Stimulated activated effector memory CD8-positive, alpha-beta T cell treated with anti-CD3 and anti-CD28 coated beads, Interleukin-12 subunit alpha, Interleukin-12 subunit beta, amount 100 ng/mL, for 72 hours (primary cell): ENCODE results near the gene CKM.

Source experiments
- ATAC-seq: fragments of 150-1000 bp; cut with Tn5 transposase; 2 replicates; pipeline ENCODE4 v1.10.0; 2021
- DNase-seq, 2 donors: peaks; one replicate each; pipeline ENCODE4 v3.0.0; 2021 to 2022; ENCODE audit warnings: low spot score in 2 of 2
- H3K27ac Mint-ChIP-seq: one replicate; pipeline ENCODE4 v1.8.0; 2022; ENCODE audit warnings: mild to moderate bottlenecking, mixed read lengths
- H3K36me3 Mint-ChIP-seq: one replicate; pipeline ENCODE4 v1.8.0; 2022; ENCODE audit warnings: mild to moderate bottlenecking, mixed read lengths
- H3K4me1 Mint-ChIP-seq: one replicate; pipeline ENCODE4 v1.8.0; 2022; ENCODE audit warnings: mixed read lengths
- H3K4me3 Mint-ChIP-seq: one replicate; pipeline ENCODE4 v1.8.0; 2022; ENCODE audit warnings: mild to moderate bottlenecking, mixed read lengths
- H3K9me3 Mint-ChIP-seq: one replicate; pipeline ENCODE4 v1.8.0; 2022; ENCODE audit warnings: mixed read lengths

CKM gene

GRCh38 chr19:45352914-45353796 lies 30.5 kb upstream of the CKM start:
- no peak for DNase-seq
- H3K4me1 Mint-ChIP-seq = peaks cover under 1% of the 10 kb centered on the region
- no peaks in the 10 kb centered on the region for H3K9me3 Mint-ChIP-seq
- no peak overlapping the region for H3K4me3 Mint-ChIP-seq
- no peak overlapping the region for H3K27ac Mint-ChIP-seq
- ATAC-seq = no peak
- peaks cover 20% of the 10 kb centered on the region for H3K36me3 Mint-ChIP-seq

- Mint-ChIP-seq H3K9me3 (no peaks in the 10 kb centered on the region), H3K4me1 (peaks cover 4% of the 10 kb centered on the region), H3K27ac (no peak overlapping the region), H3K4me3 (no peak overlapping the region), H3K36me3 (peaks cover 13% of the 10 kb centered on the region)
- ATAC-seq = no peak
- DNase-seq = no peak
Observed at GRCh38 chr19:45352471-45352870, 29.8 kb upstream of the CKM start.

- H3K27ac Mint-ChIP-seq = no peak overlapping the region
- peaks cover 12% of the 10 kb centered on the region for H3K36me3 Mint-ChIP-seq
- ATAC-seq (no peak), DNase-seq (no peak)
- H3K4me1 Mint-ChIP-seq = peaks cover 4% of the 10 kb centered on the region
- no peaks in the 10 kb centered on the region for H3K9me3 Mint-ChIP-seq
- no peak overlapping the region for H3K4me3 Mint-ChIP-seq
Observed at GRCh38 chr19:45352062-45352461, 29.4 kb upstream of the CKM start.

DNA sequence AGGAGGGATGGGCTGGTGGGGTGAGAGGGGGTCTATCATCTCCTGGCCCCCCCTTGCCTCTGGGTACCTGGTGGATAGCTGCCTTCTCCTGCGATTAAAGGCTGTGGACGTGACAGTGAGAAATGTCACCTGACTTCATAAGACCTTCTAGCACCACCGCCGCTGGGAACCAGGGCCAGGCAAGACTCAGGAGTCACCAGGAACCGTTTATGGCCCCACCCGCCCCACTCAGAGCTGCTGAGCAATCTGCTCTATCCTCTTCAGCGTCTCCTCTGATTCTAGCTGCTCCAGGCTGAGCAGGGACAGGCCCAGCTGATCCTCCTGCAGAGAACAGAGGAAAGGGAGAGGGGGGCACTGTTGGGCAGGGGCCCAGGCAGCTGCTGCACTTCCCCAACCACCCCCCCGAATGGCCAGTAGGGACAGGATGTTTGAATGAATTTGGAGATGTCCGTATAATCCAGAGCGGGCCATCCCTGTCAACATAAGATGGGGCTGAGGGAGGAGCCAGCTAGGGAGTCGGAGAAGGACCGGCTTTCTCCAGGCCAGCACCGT lies 28.8 kb upstream of the CKM start:
- H3K27ac Mint-ChIP-seq = no peak overlapping the region
- no peak for ATAC-seq
- H3K4me1 Mint-ChIP-seq = peaks cover 4% of the 10 kb centered on the region
- DNase-seq = no peak
- no peaks in the 10 kb centered on the region for H3K9me3 Mint-ChIP-seq
- H3K4me3 Mint-ChIP-seq = no peak overlapping the region
- peaks cover 12% of the 10 kb centered on the region for H3K36me3 Mint-ChIP-seq

GRCh38 chr19:45350477-45351058 lies 27.9 kb upstream of the CKM start:
- Mint-ChIP-seq H3K4me3 (no peak overlapping the region), H3K27ac (no peak overlapping the region), H3K4me1 (peaks cover 4% of the 10 kb centered on the region), H3K9me3 (no peaks in the 10 kb centered on the region), H3K36me3 (peaks cover 6% of the 10 kb centered on the region)
- ATAC-seq = no peak
- no peak for DNase-seq

DNA sequence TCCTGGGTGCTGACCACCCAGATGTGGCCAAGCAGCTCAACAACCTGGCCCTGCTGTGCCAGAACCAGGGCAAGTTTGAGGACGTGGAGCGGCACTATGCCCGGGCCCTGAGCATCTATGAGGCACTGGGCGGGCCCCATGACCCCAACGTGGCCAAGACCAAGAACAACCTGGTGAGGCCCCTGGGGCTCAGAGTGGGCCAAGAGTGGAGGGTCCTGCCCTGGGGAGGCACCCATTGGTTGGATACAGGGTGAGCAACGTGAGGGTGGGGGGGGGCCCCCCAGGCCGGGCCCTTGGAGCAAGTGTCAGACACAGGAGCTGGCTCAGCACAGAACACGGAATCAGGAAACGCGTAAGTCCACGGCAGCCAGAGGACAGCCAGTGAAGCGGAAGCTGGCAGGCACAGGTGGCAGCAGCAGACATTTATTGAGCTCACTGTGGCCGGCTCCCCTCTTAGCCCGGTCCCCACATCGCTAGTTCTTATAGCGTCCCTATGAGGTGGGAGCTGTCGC lies 26.8 kb upstream of the CKM start:
- DNase-seq = no peak

GRCh38 chr19:45349126-45349415 lies 26.4 kb upstream of the CKM start:
- DNase-seq (no peak), ATAC-seq (no peak)
- peaks cover 4% of the 10 kb centered on the region for H3K4me1 Mint-ChIP-seq
- H3K9me3 Mint-ChIP-seq = no peaks in the 10 kb centered on the region
- H3K27ac Mint-ChIP-seq = no peak overlapping the region
- peaks cover 6% of the 10 kb centered on the region for H3K36me3 Mint-ChIP-seq
- H3K4me3 Mint-ChIP-seq = no peak overlapping the region

More for the DNA sequence above, 26.8 kb upstream of the CKM start:
- peaks cover 4% of the 10 kb centered on the region for H3K4me1 Mint-ChIP-seq
- H3K9me3 Mint-ChIP-seq = no peaks in the 10 kb centered on the region
- peaks cover 6% of the 10 kb centered on the region for H3K36me3 Mint-ChIP-seq
- ATAC-seq = no peak
- no peak overlapping the region for H3K4me3 Mint-ChIP-seq
- H3K27ac Mint-ChIP-seq = no peak overlapping the region

GRCh38 chr19:45348367-45349125 lies 25.9 kb upstream of the CKM start:
- no peak for ATAC-seq
- Mint-ChIP-seq H3K9me3 (no peaks in the 10 kb centered on the region), H3K4me1 (peaks cover 4% of the 10 kb centered on the region), H3K27ac (no peak overlapping the region), H3K4me3 (no peak overlapping the region), H3K36me3 (peaks cover 6% of the 10 kb centered on the region)
- no peak for DNase-seq

GRCh38 chr19:45347570-45348366 lies 25.1 kb upstream of the CKM start:
- H3K27ac Mint-ChIP-seq = no peak overlapping the region
- peaks cover 4% of the 10 kb centered on the region for H3K4me1 Mint-ChIP-seq
- no peaks in the 10 kb centered on the region for H3K9me3 Mint-ChIP-seq
- H3K36me3 Mint-ChIP-seq = peaks cover 6% of the 10 kb centered on the region
- DNase-seq (no peak), ATAC-seq (no peak)
- H3K4me3 Mint-ChIP-seq = no peak overlapping the region

DNA sequence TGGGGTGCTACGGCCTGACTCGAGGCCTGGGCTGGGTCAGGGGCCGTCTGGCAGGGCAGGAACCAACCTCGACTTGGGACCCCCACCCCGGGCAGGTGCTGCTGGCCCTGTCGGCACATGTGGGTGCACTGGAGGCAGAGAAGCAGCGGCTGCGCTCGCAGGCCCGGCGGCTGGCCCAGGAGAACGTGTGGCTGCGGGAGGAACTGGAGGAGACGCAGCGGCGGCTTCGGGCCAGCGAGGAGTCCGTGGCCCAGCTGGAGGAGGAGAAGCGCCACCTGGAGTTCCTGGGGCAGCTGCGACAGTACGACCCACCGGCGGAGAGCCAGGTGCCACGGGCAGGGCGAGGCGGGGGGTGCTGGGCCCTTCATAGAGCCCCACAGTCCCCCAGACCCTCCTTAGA lies 23.8 kb upstream of the CKM start:
- H3K4me1 Mint-ChIP-seq = peaks cover 4% of the 10 kb centered on the region
- DNase-seq (no peak), ATAC-seq (no peak)
- peaks cover 6% of the 10 kb centered on the region for H3K36me3 Mint-ChIP-seq
- no peaks in the 10 kb centered on the region for H3K9me3 Mint-ChIP-seq
- H3K4me3 Mint-ChIP-seq = no peak overlapping the region
- no peak overlapping the region for H3K27ac Mint-ChIP-seq

- DNase-seq = no peak
- Mint-ChIP-seq H3K9me3 (no peaks in the 10 kb centered on the region), H3K27ac (no peak overlapping the region), H3K4me3 (no peak overlapping the region), H3K4me1 (peaks cover 4% of the 10 kb centered on the region), H3K36me3 (no peaks in the 10 kb centered on the region)
- ATAC-seq = no peak
Observed at GRCh38 chr19:45345506-45345860, 22.8 kb upstream of the CKM start.

- peaks cover 10% of the 10 kb centered on the region for H3K4me1 Mint-ChIP-seq
Observed at GRCh38 chr19:45344621-45345505, 22.2 kb upstream of the CKM start.

GRCh38 chr19:45342911-45343310 lies 20.2 kb upstream of the CKM start:
- H3K4me3 Mint-ChIP-seq = no peak overlapping the region
- peaks cover 5% of the 10 kb centered on the region for H3K36me3 Mint-ChIP-seq
- DNase-seq (no peak), ATAC-seq (no peak)
- H3K27ac Mint-ChIP-seq = no peak overlapping the region
- H3K4me1 Mint-ChIP-seq = peaks cover 7% of the 10 kb centered on the region
- H3K9me3 Mint-ChIP-seq = no peaks in the 10 kb centered on the region

More at GRCh38 chr19:45344621-45345505, 22.2 kb upstream of the CKM start:
- Mint-ChIP-seq H3K9me3 (no peaks in the 10 kb centered on the region), H3K4me3 (no peak overlapping the region), H3K27ac (no peak overlapping the region), H3K36me3 (peaks cover 5% of the 10 kb centered on the region)
- no peak for DNase-seq
- ATAC-seq = no peak

DNA sequence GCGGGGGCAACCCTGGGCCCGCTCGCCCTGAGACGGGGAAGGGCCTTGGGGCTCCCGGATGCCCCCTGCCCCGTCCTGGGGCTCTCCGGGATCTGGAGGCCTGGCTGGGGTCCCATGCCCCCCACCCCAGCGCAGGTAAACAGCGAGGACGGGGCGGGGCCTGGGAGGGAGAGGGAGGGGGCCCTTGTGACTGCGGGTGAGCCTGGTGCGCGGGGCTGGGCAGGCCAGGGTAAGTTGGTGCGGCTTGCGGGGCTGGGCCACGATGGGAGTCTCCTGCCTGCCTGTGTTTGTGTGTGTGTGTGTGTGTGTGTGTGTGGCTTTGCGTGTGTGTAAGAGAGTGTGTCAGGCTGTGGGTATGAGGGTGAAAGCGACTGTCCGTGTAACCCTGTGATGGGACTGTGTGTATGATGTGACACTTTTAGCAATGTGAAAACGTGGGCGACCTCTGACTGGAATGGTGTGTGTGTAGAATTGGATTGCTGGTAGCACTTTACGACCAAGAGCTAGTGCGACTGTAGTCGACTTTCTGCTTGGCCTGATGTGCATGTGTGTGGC lies 18.3 kb upstream of the CKM start:
- H3K27ac Mint-ChIP-seq = no peak overlapping the region
- peaks cover 5% of the 10 kb centered on the region for H3K36me3 Mint-ChIP-seq
- H3K4me3 Mint-ChIP-seq = no peak overlapping the region
- H3K9me3 Mint-ChIP-seq = no peaks in the 10 kb centered on the region
- ATAC-seq (no peak), DNase-seq (no peak)
- H3K4me1 Mint-ChIP-seq = peaks cover 6% of the 10 kb centered on the region
